Fibroblast of the conjunctiva (primary cell): ENCODE results near the gene POMP.

Experiments used
- DNase-seq: peaks from one replicate; pipeline ENCODE4 v3.0.0-alpha.2; 2010; ENCODE audit warnings: low read depth

The POMP gene, protein sequence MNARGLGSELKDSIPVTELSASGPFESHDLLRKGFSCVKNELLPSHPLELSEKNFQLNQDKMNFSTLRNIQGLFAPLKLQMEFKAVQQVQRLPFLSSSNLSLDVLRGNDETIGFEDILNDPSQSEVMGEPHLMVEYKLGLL

DNA sequence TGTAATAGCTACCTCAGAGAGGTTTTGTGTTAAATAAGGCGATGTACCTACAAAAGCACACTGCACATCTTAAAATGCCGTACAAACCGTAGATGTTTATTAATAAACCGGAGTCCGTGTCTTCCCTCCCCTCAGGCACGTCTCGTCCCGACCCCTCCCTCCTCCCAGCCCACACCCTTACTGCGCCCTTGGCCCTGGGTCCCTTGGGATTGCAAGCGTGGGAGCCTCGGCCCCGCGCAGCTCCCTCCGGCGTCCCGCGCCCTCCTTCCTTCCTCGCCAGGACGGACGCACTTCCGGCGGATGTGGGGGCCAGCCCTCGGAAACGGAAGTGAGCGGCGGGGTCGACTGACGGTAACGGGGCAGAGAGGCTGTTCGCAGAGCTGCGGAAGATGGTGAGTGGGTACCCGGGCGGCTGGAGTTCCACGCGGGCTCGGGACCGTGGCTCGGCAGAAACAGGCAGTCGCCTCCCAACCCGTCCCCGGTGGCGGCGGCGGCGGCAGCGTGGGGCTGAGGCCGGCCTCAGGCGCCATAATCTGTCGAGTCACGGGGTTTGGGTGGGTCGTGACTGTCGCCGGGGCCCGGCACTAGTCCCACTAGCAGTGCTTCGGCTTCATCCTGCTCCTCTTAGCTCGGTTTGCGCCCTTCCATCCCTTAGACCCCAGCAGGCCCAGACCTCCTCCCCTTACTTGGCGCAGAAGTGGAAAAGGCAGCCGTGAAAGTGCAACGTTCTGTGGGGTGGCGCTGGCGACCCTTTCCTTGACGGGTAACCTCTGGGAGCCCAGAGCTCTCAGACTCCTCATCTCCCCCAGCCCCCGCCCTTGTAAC is at the start of gene POMP:
TSS of gene POMP (plus strand) at position 335 of the 825 bp plus-strand sequence. CDS start at position 390, 55 bp downstream.
- peak; percentile 83 for DNase-seq

DNA sequence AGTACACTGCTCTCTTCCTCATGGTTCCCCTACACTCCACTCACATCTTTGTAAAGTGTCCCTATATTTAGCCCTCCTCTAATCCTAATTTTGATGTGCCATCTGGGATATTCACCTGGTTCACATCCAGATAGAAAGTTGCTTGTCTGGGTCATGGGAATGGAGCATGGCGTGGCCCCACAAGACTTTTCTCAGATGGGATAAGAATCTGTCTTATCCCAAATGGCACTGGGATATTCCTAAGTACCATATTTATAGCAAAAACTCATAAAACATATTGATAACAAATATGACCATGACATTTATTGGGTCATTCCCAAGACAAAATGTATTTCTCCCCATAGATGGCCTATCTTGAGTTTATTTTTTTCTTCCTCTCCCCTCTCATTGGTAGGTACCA is 49.5 kb upstream of the POMP start:
- DNase-seq, result no peak

- no peak for DNase-seq
Measured at GRCh38 chr13:28609926-28610325, 49.0 kb upstream of the POMP start.

GRCh38 chr13:28610996-28611395 is 47.9 kb upstream of the POMP start:
- no peak for DNase-seq

- no peak for DNase-seq
Measured at GRCh38 chr13:28611654-28612131, 47.2 kb upstream of the POMP start.

GRCh38 chr13:28613562-28613961 is 45.4 kb upstream of the POMP start:
- no peak for DNase-seq

DNA sequence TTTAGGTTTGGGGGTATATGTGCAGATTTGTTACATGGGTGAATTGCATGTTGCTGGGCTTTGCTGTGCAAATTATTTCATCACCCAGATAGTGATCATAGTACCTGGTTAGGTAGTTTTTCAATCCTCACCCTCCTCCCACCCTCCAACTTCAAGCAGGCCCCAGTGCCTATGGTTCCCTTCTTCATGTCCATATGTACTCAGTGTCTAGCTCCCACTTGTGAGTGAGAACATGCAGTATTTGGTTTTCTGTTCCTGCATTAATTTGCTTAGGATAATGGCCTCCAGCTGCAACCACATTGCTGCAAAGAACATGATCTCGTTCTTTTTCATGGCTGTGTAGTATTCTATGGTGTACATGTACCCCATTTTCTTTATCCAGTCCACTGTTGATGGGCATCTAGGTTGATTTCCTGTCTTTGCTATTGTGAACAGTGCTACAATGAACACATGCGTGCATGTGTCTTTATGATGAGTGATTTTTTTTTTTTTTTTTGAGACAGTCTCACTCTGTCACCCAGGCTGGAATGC is 42.9 kb upstream of the POMP start:
- DNase-seq, result no peak

DNA sequence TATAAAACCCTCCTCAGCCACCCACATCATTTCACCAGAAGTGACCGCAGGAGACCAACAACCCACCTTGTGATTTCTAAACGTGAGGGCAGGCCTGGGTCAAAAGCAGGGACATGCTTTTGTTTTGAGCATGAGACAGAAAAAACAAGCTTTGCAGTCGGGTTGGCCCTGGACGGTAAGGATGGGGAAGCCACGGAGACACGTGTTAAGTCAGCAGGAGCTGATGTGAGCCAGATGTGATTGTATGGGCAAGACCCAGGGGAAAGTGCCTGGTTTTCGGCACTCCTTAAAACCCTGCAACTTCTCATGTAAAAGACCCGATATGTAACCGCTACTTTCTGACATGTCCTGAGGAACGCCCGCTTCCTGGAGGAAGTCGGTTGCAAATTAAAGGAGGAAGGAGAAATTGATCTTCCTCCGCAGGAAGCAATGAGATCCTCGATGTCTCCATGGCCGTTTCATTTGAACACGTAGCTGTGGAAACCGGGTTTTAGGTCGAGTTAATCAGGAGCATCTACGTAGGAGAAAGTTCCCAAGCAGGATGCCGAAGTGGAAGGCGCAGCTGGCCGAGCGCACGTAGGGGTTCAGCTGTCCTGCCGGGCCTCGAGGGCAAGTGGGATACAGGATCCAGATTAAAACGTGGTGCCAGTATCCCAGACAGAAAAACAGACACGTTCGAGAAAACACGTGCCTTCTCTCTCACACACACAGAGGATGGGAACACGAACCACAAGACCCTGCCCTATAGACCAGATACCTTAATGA is 40.5 kb upstream of the POMP start:
- DNase-seq, result no peak

DNA sequence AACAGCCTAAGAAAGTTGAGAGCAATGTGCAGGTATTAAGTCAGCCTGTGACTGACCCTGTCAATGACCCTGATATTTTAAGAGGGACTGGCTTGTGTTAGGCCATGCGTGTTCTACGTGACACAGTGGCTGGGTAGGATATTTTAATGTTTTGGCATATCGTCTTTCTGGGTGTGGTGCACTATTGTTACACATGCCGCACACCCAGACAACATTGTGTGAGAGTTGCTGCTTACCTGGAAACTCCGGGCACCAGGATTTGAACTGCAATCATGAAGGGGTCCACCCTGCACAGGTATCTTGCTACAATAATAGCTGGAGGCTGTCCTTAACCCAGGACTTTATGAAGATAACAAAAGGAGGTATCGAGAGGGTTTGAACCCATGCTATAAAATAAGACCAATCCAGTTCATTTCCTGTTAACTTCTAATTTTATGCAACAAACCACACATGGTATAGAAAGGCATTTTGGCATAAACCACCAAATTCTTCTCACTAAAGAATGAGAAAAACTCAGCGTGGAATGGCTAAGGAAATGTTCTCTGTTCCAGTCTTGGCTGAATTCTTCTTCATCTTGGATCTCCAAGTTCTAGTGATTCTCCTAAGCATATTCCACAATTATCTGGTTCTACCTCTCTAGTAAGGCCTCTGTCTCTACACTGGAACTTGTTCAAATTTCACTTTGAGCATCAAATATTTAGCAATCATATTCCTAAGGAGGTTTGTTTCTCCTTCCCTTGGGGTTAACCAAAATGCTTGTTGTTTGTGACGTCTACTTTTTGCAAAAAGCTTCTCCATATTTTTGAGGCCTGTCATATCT is 38.7 kb upstream of the POMP start:
- DNase-seq, result no peak

DNA sequence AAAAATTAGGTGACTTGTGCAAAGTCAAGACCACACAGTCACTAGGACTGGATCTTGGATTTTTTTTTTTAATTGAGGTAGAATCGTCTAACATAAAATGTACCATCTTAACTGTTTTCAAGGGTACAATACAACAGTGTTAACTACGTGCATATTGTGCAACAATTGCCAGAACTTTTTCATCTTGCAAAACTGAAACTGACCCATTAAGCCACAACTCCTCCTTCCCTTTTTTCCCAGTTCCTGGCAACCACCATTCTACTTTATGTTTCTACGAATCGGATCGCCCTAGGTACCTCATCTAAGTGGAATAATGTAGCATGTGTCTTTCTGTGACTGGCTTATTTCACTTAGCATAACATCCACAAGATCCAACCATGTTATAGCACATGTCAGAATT is 37.5 kb upstream of the POMP start:
- no peak for DNase-seq

- DNase-seq, result no peak
Measured at GRCh38 chr13:28622286-28622685, 36.6 kb upstream of the POMP start.

GRCh38 chr13:28623782-28624706 is 34.9 kb upstream of the POMP start:
- DNase-seq, result no peak

- DNase-seq, result no peak
Measured at GRCh38 chr13:28624707-28625432, 34.1 kb upstream of the POMP start.

DNA sequence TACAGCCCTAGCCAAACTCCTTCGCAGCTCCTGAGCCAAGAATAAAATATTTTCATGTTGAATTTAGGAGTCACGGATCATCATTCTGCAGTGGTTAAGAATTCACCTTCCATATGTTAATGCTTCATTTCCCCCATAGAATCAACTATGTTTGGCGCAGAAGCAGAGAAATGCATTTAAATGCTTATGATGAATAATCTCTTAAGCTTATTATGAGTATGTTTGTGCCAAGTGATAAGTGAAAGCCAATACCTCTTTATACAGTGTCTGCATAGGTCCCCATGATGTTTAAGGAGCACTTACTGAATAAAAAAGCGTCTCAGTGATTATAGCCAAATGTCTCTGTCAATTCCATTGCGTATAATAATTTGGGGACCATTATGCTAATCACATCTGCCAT is 32.7 kb upstream of the POMP start:
- DNase-seq, result no peak

DNA sequence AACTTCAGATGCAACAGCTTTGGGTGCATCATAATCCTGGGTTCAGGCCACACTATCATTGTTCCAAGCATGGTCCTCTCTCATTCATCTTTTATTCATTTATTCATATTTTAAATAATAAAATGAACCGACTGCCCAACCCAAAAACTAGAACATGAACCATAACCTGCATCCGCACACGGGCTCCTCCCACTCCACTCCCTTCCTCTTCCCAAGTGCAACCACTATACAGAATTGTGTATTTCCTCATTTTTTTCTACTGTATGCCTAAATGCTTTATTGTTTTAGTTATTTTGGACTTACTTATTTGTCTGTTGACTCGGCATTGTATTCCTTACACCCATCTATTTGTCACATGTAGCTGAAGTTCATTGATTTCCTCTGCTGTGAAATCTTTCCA is 30.7 kb upstream of the POMP start:
- no peak for DNase-seq

DNA sequence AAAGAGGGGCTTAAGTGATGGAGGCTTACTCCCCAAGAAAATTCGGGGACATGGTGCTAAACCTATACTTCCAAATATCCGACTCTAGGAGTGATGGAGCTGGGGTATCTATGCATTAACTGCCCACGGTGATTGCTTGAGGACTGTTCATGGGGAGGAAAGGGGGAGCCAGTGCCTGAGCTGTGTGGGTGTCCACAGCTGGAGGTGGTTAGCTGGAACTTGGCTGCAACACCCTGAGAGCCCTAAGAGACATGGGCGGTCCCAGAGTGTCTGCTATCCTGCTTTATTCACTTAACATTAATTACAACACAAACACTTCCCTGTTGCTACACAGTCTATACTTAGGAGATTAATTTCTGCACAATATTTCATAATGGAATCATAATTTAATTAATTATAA is 28.1 kb upstream of the POMP start:
- no peak for DNase-seq

DNA sequence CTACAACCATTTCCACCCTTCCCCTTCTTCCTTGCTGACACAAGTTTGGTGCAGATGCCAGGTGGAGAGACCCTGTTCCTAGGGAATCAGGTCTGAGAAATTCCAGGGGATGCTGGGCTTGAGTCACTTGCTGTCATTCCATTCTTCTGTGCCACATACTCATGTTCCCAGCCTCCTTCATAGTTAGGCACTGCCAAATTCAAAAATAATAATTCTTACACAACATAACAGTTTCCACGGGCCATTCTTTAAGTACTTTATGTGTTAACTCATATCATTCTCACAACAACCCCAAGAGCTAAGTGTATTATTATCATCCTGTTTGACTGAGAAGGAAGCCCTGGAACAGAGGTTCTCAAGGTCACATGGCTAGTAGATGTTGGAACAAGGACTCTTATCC is 27.1 kb upstream of the POMP start:
- DNase-seq, result no peak

DNA sequence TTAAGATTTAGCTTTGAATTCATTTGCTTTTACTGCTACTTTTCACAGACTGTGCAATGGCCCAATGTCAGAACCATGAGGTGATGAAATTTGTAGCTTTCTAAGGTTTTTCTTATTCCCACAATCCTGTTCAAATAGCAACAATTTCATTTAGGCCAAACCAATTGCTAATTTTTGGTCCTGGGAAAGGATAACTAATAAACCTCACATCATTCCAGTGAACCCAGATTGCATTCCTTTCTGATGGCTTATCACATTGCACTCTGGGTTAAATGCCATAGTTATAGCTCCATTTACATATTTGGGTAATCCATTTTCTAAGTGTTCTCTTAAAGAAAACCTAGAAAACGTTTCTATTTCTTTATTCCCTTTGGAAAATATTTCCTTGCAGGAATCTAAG is 22.9 kb upstream of the POMP start:
- no peak for DNase-seq

DNA sequence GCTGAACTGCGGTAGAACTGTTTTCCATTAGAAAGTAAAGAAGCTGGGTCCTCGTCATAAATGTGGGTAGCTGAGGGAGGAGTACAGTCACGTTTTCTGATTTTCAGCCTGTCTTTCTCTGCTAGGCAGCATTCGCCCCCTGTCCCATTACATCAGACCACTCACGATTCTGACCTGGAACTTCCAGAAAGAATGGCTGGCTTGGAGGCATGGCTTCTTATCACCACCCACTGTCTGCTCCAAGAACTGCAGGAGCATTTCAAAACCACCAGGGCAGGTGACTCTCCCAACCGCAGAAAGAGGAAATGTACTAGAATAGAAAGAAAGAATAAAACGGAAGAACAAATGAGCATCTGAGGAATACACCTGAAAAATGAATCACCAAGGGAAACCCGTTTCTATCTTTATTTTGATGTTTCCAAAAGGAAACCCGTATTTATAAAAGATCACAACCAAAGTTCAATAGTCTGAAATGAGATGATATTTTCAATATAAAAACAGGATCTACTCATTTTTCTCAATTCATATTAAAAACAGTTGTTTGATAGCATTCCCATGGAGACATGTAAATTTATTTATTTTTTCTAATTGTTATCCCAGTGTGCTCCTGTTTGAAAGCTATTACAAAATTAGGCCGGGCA is 22.1 kb upstream of the POMP start:
- DNase-seq, result peak; percentile 61
